B cell (primary cell): ENCODE data around the gene CXXC5. TPM values are rescaled to one million over a fixed set of nuclear protein-coding genes. Genes with fewer than 3 reads are reported as not detected.

Source experiments
- ATAC-seq: fragments of 200-7000 bp; cut with Tn5 transposase; one replicate; pipeline ENCODE4 v1.10.0; 2021; ENCODE audit warnings: low read depth, mild to moderate bottlenecking, moderate number of reproducible peaks, moderate library complexity
- CTCF ChIA-PET: fragments of 350-600 bp; sonication (Branson Sonifier 250); formaldehyde crosslinking; loops from one replicate; lab custom pipeline; 2021; ENCODE audit warnings: antibody characterized with exemption, inconsistent platforms; lab: Charles Lee
- POLR2A ChIA-PET: fragments of 350-600 bp; sonication (Branson Sonifier 250); formaldehyde crosslinking; loops from one replicate; lab custom pipeline; 2021; ENCODE audit warnings: antibody characterized with exemption; lab: Charles Lee
- DNase-seq: peaks from one replicate; pipeline ENCODE4 v3.0.0; 2013
- H2AFZ ChIP-seq: 2 replicates; pipeline ENCODE4 v1.6.1; 2012; ENCODE audit warnings: mild to moderate bottlenecking, low read depth, low read length; ENCODE audit not compliant: insufficient read depth, poor library complexity, severe bottlenecking
- H3K27ac ChIP-seq, 2 donors: 1 replicate in 1 of 2; 2 replicates in 1 of 2; pipeline ENCODE4 v1.5.1; 2012 to 2013; ENCODE audit warnings: low read length in 2 of 2, mild to moderate bottlenecking in 2 of 2, moderate library complexity in 1 of 2
- H3K27me3 ChIP-seq, 4 experiments: fragments of 200-600 bp in 1 of 4; sonication (generic) in 1 of 4; replicated peaks in 1 of 4; 1 replicate in 2 of 4; 2 replicates in 2 of 4; pipeline versions ENCODE4 v1.6.1 to v1.7.0; 2013 to 2016; ENCODE audit warnings: low read length in 3 of 4, mild to moderate bottlenecking in 2 of 4, mixed read lengths in 1 of 4, moderate library complexity in 1 of 4; ENCODE audit not compliant: insufficient read depth in 4 of 4, control insufficient read depth in 3 of 4; ENCODE audit errors: control extremely low read depth in 1 of 4
- H3K36me3 ChIP-seq, 2 experiments: replicated peaks in 1 of 2; 1 replicate in 1 of 2; 2 replicates in 1 of 2; pipeline versions ENCODE4 v1.6.1 to v1.7.1; 2013; ENCODE audit warnings: low read length in 1 of 2; ENCODE audit not compliant: insufficient read depth in 2 of 2, control insufficient read depth in 1 of 2; ENCODE audit errors: control extremely low read depth in 1 of 2, extremely low read depth in 1 of 2
- H3K4me1 ChIP-seq, 2 donors: fragments of 200-600 bp in 1 of 2; sonication (generic) in 1 of 2; 1 replicate in 1 of 2; 2 replicates in 1 of 2; pipeline versions ENCODE4 v1.5.1 to v1.6.1; 2013 to 2017; ENCODE audit warnings: low read length in 2 of 2; ENCODE audit not compliant: control insufficient read depth in 2 of 2, insufficient read depth in 2 of 2
- H3K4me2 ChIP-seq: replicated peaks from 2 replicates; pipeline ENCODE3; 2012; ENCODE audit warnings: mild to moderate bottlenecking, low read depth, low read length; ENCODE audit not compliant: poor library complexity, severe bottlenecking
- H3K4me3 ChIP-seq, 5 experiments: fragments of 200-600 bp in 1 of 5; sonication (generic) in 1 of 5; 1 replicate in 3 of 5; 2 replicates in 2 of 5; pipeline versions ENCODE4 v1.5.1 to v1.7.0; 2011 to 2016; ENCODE audit warnings: low read length in 4 of 5, mild to moderate bottlenecking in 4 of 5, low read depth in 2 of 5, control low read depth in 1 of 5, moderate library complexity in 1 of 5; ENCODE audit not compliant: insufficient read depth in 1 of 5; ENCODE audit errors: control extremely low read depth in 1 of 5, extremely low read depth in 1 of 5
- H3K79me2 ChIP-seq: fragments of 200-600 bp; sonication (generic); one replicate; pipeline ENCODE4 v1.6.0; 2016; ENCODE audit warnings: low read length; ENCODE audit not compliant: control insufficient read depth, insufficient read depth
- H3K9ac ChIP-seq: fragments of 200-600 bp; sonication (generic); 2 replicates; pipeline ENCODE4 v1.6.1; 2017; ENCODE audit warnings: mild to moderate bottlenecking, low read length, moderate library complexity
- H3K9me3 ChIP-seq, 3 donors: one replicate each; pipeline versions ENCODE4 v1.6.1 to v1.7.1; 2013; ENCODE audit warnings: low read length in 2 of 3; ENCODE audit not compliant: control insufficient read depth in 2 of 3, insufficient read depth in 1 of 3; ENCODE audit errors: control extremely low read depth in 1 of 3
- H4K20me1 ChIP-seq: 2 replicates; pipeline ENCODE4 v1.6.0; 2012; ENCODE audit warnings: mild to moderate bottlenecking, low read length; ENCODE audit not compliant: insufficient read depth, control insufficient read depth, poor library complexity, severe bottlenecking
- H3K27ac Mint-ChIP-seq: one replicate; pipeline ENCODE4 v1.8.0; 2021; ENCODE audit warnings: mixed read lengths
- H3K27me3 Mint-ChIP-seq: one replicate; pipeline ENCODE4 v1.8.0; 2021; ENCODE audit warnings: mixed read lengths
- H3K4me1 Mint-ChIP-seq: one replicate; pipeline ENCODE4 v1.8.0; 2021; ENCODE audit warnings: mixed read lengths
- H3K4me3 Mint-ChIP-seq: one replicate; pipeline ENCODE4 v1.8.0; 2021; ENCODE audit warnings: mixed read lengths
- H3K9me3 Mint-ChIP-seq: one replicate; pipeline ENCODE4 v1.8.0; 2022; ENCODE audit warnings: mixed read lengths; ENCODE audit not compliant: insufficient read depth
- EZH2 ChIP-seq: IDR thresholded peaks from 2 replicates; pipeline ENCODE4 v1.6.1; 2012; ENCODE audit warnings: borderline replicate concordance, low read depth, mild to moderate bottlenecking, moderate library complexity, low read length; ENCODE audit not compliant: insufficient read depth, poor library complexity, severe bottlenecking
- WGBS: methylation state at CpG from one replicate; pipeline ENCODE4 v1.1.5; 2013; ENCODE audit warnings: missing lambda C conversion rate; ENCODE audit not compliant: insufficient coverage; 5-methylcytosine and 5-hydroxymethylcytosine counted together
- intact Hi-C: fragments of 100-400 bp; cut with micrococcal nuclease; formaldehyde crosslinking; loops from one replicate; pipeline ENCODE4 v1.10.0; 2022
- polyA plus RNA-seq: library from polyadenylated mRNA; depleted of rRNA; stranded (reverse); fragments of >200 nt; gene quantifications from 2 replicates; pipeline ENCODE4 v1.2.3, GENCODE V29; 2012
- total RNA-seq, 2 donors: library from RNA; stranded (reverse); fragments of 120-200 nt in 1 of 2; gene quantifications; 1 replicate in 1 of 2; 2 replicates in 1 of 2; pipeline versions ENCODE4 v1.2.3 to v1.2.4, GENCODE V29; 2013 to 2022
- TF ChIP-seq, protein P1 (sequence below): fragments of 200-600 bp; IDR thresholded peaks from one replicate; pipeline ENCODE4 v1.8.0; 2022; ENCODE audit warnings: antibody characterized with exemption, mild to moderate bottlenecking

The CXXC5 gene
- total and polyA plus RNA-seq, 2 donors (not counting 1 experiment from before 2014, with no cell fraction given) = 126 to 143 TPM

DNA sequence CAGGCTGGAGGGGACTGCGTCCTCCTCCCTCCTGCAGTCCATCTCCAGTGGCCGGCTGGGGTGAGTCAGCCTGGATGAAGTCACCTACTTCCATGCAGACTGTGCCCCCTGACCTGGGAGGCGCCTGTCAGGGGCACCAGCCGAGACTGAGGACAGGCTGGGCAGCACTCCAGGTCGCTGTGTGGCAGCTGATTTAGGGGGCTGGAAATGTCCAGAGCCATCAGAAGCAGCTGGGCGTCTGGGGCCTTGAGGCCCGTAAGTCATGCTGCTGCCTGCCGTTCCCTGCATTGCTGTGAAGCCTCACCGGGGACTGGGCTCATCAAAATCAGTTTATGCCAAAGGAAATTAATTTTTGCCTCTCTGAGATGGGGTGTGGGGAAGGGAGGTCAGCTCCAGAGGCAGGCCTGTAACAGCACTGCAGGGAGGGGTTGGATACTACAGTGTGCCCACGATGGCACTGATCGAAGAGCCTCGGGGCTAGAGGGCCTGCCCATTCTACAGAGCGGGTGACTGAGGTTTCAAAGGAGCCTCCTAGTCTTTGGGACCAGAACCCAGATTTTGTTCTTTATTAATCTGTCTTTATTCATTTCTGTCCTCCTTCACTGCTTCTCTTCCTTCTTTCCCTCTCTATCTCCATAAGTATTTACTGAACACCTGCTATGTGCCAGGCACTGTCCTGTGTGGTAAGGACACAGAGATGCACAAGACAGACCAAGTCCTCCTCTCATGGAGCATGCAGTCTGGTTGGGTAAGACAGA is 77.1 kb downstream of the CXXC5 start:
- Histone ChIP-seq H3K9ac (no peak overlapping the region), H3K36me3 (no peaks in the 10 kb centered on the region), H3K4me3 (no peak overlapping the region), H3K27ac (no peak overlapping the region), H2AFZ (no peak overlapping the region), H3K79me2 (no peaks in the 10 kb centered on the region), H3K4me2 (no peak overlapping the region), H3K27me3 (no peaks in the 10 kb centered on the region), H3K9me3 (peaks cover 0 to under 1% (median 0%) of the 10 kb centered on the region in 3 donors), H4K20me1 (no peaks in the 10 kb centered on the region), H3K4me1 (peaks cover 6 to 29% of the 10 kb centered on the region in 2 donors)
- DNase-seq = no peak
- intact Hi-C loops = no loop called here
- H3K4me1 Mint-ChIP-seq = peaks cover 18% of the 10 kb centered on the region
- H3K4me3 Mint-ChIP-seq = no peak overlapping the region
- H3K27me3 Mint-ChIP-seq = no peaks in the 10 kb centered on the region
- H3K27ac Mint-ChIP-seq = no peak overlapping the region
- ATAC-seq = no peak
- no peaks in the 10 kb centered on the region for H3K9me3 Mint-ChIP-seq
- TF ChIP-seq, protein P1, sequence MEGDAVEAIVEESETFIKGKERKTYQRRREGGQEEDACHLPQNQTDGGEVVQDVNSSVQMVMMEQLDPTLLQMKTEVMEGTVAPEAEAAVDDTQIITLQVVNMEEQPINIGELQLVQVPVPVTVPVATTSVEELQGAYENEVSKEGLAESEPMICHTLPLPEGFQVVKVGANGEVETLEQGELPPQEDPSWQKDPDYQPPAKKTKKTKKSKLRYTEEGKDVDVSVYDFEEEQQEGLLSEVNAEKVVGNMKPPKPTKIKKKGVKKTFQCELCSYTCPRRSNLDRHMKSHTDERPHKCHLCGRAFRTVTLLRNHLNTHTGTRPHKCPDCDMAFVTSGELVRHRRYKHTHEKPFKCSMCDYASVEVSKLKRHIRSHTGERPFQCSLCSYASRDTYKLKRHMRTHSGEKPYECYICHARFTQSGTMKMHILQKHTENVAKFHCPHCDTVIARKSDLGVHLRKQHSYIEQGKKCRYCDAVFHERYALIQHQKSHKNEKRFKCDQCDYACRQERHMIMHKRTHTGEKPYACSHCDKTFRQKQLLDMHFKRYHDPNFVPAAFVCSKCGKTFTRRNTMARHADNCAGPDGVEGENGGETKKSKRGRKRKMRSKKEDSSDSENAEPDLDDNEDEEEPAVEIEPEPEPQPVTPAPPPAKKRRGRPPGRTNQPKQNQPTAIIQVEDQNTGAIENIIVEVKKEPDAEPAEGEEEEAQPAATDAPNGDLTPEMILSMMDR = no peak
- TF ChIP-seq EZH2 = no peak
- ChIA-PET POLR2A (interaction anchor here (1.2 to 1.3 kb wide), 2 partner anchors 15 kb away, joined by 4 read pairs; no protein-coding TSS in a partner anchor), CTCF (interaction anchor here (0.6 to 2.0 kb wide), 3 partner anchors 14 to 437 kb away, joined by 3 to 5 read pairs (median 4); no protein-coding TSS in a partner anchor)
- 97% methylated on average over 13 of the region's 13 CpGs for WGBS

DNA sequence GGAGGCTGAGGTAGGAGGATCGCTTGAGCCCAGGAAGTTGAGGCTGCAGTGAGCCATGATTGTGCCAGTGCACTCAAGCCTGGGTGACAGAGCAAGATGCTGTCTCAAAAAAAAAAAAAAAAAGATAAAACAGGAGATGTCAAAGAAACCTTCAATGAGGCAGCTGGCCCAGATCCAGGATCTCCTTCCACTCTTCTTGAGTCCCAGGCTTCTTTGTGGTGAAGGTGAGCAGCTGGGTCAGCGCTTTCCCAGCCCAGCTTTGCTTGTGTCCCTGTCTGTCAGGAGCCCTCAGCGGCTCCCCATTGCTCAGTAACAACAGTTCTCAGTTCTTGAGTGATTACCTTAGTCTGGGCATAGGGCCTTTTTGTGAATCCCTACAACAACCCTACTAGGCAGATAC is 78.1 kb downstream of the CXXC5 start:
- 100% methylated on average over 2 of the region's 3 CpGs for WGBS
- ChIA-PET POLR2A (interaction anchor here (1.2 kb wide), 1 partner anchor 16 kb away, joined by 4 read pairs; no protein-coding TSS in a partner anchor), CTCF (interaction anchor here (1.3 to 1.4 kb wide), 2 partner anchors 15 to 91 kb away, joined by 4 to 5 read pairs; no protein-coding TSS in a partner anchor)
- H3K9me3 Mint-ChIP-seq = no peaks in the 10 kb centered on the region
- peak overlapping the region; percentile 20 for H3K27ac Mint-ChIP-seq
- TF ChIP-seq EZH2 = no peak
- TF ChIP-seq, protein P1 = no peak
- Histone ChIP-seq H3K27me3 (no peaks in the 10 kb centered on the region), H3K9me3 (no peaks in the 10 kb centered on the region), H3K36me3 (no peaks in the 10 kb centered on the region), H3K4me3 (no peak overlapping the region), H3K4me2 (no peak overlapping the region), H3K79me2 (no peaks in the 10 kb centered on the region), H3K9ac (no peak overlapping the region), H2AFZ (no peak overlapping the region), H4K20me1 (no peaks in the 10 kb centered on the region), H3K4me1 (peaks cover 6 to 29% of the 10 kb centered on the region in 2 donors), H3K27ac (no peak overlapping the region)
- peaks cover 18% of the 10 kb centered on the region for H3K4me1 Mint-ChIP-seq
- H3K27me3 Mint-ChIP-seq = no peaks in the 10 kb centered on the region
- no peak overlapping the region for H3K4me3 Mint-ChIP-seq
- intact Hi-C loops = loop anchor here (2.0 kb wide), 1 partner anchor 15 kb away; no protein-coding TSS in a partner anchor
- ATAC-seq (no peak), DNase-seq (peak; percentile 4)
